Measurements from ENCODE around the gene RNF157.
"Not testable (repeated sequence)": the region's sequence is repeated elsewhere in the genome, so short reads cannot be mapped to it uniquely, and the experiment has no call there.

RNF157 gene

DNA sequence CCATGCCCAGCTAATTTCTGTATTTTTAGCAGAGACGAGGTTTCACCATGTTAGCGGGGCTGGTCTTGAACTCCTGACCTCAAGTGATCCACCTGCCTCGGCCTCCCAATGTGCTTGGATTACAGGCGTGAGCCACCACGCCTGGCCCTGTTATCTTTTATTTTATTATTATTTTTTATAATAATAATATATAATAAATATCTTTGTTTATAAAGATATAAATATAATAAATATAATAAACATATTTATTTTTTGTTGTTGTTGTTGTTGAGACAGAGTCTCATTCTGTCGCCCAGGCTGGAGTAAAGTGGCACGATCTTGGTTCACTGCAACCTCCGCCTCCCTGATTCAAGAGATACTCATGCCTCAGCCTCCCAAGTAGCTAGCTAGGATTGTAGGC lies 7.0 kb upstream of the RNF157 start:
- H3K9ac ChIP-seq: no peak overlapping the region

DNA sequence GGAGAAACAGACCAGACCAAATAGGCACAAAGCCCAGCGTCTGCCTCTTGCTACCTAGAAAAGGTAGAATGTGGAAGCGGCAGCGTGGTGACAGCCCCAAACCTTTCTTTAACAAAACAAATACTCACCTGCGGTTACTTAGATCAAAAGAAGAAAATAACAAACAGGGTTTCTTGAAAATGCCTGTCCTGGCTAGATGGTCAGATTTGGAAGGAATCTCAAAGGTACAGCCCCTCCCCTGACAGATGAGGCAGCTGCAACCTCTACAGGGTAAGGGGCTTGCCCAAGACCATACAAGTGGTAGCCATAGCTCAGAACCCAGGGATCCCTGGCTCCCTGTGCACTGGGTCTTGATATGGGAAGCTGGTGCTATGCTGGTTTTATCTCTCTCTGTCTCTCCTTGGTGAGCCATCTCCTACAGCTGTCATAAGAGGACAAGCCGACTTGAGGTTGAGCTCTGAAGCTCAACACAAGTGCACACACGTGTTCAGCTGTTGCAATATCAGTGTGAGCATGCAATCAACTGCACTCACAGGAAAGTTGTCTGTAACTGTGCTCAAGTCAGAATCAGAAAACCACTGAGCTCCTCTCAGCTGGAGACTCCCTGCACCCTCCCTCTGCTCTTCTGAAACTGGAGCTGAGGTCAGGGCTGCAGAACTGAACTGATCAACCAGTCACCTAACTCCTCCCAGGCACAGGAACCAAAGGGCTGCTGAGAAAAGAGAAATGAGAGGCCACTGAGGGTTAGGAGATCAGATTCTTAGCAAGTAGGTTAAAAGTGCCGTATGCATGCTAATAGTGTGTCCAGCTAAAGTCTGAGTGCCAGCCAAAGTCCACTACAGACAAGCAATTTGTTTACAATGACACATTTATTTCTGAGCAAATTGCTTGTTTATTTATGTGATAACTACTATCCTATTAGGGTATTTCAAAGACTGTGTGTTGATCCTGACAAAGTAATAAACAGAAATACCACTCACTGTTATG lies 6.1 kb upstream of the RNF157 start:
- H3K9ac ChIP-seq: no peak overlapping the region
- no peak overlapping the region for H3K4me3 ChIP-seq (ENCODE audit: low read depth, low read length)
- peak overlapping the region; percentile 2 for H2AFZ ChIP-seq
- H3K4me2 ChIP-seq (ENCODE audit: low read length): no peak overlapping the region
- H3K36me3 ChIP-seq (ENCODE audit: control insufficient read depth, insufficient read depth, low read length): no peaks in the 10 kb centered on the region
- H3K79me2 ChIP-seq: peaks cover 3% of the 10 kb centered on the region
- no peaks in the 10 kb centered on the region for H3K27me3 ChIP-seq (ENCODE audit: control insufficient read depth, insufficient read depth, low read length)
- TF ChIP-seq, protein P1, sequence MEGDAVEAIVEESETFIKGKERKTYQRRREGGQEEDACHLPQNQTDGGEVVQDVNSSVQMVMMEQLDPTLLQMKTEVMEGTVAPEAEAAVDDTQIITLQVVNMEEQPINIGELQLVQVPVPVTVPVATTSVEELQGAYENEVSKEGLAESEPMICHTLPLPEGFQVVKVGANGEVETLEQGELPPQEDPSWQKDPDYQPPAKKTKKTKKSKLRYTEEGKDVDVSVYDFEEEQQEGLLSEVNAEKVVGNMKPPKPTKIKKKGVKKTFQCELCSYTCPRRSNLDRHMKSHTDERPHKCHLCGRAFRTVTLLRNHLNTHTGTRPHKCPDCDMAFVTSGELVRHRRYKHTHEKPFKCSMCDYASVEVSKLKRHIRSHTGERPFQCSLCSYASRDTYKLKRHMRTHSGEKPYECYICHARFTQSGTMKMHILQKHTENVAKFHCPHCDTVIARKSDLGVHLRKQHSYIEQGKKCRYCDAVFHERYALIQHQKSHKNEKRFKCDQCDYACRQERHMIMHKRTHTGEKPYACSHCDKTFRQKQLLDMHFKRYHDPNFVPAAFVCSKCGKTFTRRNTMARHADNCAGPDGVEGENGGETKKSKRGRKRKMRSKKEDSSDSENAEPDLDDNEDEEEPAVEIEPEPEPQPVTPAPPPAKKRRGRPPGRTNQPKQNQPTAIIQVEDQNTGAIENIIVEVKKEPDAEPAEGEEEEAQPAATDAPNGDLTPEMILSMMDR (IDR thresholded peaks at IDR 0.05): no peak
- no peak overlapping the region for H3K27ac ChIP-seq
- H3K9me3 ChIP-seq (ENCODE audit: control insufficient read depth, low read length): no peaks in the 10 kb centered on the region
- H3K4me1 ChIP-seq: peaks cover 25% of the 10 kb centered on the region

More for the DNA sequence above, 7.0 kb upstream of the RNF157 start:
- Histone ChIP-seq H3K4me3 (ENCODE audit: low read depth, low read length) (no peak overlapping the region), H3K27me3 (ENCODE audit: control insufficient read depth, insufficient read depth, low read length) (no peaks in the 10 kb centered on the region), H2AFZ (peak overlapping the region; percentile 53), H3K79me2 (peaks cover 3% of the 10 kb centered on the region), H3K4me1 (peaks cover 19% of the 10 kb centered on the region), H3K27ac (no peak overlapping the region), H3K36me3 (ENCODE audit: control insufficient read depth, insufficient read depth, low read length) (no peaks in the 10 kb centered on the region), H3K4me2 (ENCODE audit: low read length) (no peak overlapping the region), H3K9me3 (ENCODE audit: control insufficient read depth, low read length) (no peaks in the 10 kb centered on the region)
- TF ChIP-seq, protein P1 (IDR thresholded peaks at IDR 0.05): no peak

DNA sequence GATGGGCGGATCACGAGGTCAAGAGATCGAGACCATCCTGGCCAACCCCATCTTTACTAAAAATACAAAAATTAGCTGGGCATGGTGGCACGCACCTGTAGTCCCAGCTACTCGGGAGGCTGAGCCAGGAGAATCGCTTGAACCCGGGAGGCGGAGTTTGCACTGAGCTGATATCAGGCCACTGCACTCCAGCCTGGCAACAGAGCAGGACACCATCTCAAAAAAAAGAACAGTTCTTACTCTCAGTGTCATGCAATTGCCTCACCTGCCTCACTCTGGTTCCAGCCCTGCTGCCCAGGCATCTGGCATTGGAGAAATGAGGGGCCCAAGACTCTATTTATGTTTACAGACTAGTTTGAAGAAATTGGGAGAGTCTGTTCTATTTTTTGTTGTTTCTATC lies 4.4 kb upstream of the RNF157 start:
- H2AFZ ChIP-seq; H3K9me3 ChIP-seq (ENCODE audit: control insufficient read depth, low read length); H3K27ac ChIP-seq; H3K36me3 ChIP-seq (ENCODE audit: control insufficient read depth, insufficient read depth, low read length); H3K79me2 ChIP-seq; H3K4me2 ChIP-seq (ENCODE audit: low read length); H3K9ac ChIP-seq; H3K4me3 ChIP-seq (ENCODE audit: low read depth, low read length); H3K27me3 ChIP-seq (ENCODE audit: control insufficient read depth, insufficient read depth, low read length): not testable (repeated sequence)
- peaks cover 26% of the 10 kb centered on the region for H3K4me1 ChIP-seq

DNA sequence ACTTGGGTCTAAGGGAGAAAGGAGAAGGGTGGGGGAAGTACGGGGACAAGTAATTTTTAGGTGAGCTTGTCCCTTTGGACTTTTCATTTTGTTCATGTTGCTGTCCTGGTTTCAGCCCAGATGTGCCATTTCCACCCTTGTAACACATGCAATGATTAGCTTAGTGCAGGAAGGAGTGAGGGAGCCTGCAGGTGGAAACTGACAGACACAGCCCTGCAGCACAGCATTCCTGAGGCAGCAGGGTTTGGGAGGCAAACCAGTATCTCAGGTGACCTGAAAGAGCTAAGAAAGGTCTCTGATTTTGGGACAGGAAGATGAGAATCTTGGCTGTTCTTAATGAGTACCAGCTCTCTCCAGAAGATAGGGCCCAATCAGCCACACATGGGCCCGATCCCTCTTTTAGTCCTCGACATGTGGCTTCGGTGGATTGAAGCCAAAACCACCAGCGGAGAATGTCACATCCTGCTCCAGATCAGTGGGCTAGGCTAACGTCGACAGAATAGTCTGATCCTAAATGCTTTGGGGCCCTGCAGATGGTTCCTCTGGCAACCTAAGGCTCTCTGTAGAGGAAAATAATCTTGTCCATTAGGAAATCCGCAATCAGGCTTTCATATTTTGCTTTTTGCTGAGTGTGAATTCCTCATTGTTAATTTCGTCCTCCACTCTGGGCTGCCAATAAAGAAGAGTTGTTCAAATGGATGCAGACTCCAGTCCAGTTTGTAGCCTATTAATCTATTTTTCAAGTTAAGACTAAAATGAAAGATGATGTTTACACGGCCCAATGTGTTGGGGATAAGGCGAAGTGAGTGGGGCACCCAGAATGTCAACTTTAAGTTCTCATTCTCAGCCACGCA lies 3.8 kb upstream of the RNF157 start:
- H3K27ac ChIP-seq: no peak overlapping the region
- peaks cover 26% of the 10 kb centered on the region for H3K4me1 ChIP-seq
- H3K9ac ChIP-seq: no peak overlapping the region
- no peaks in the 10 kb centered on the region for H3K27me3 ChIP-seq (ENCODE audit: control insufficient read depth, insufficient read depth, low read length)
- no peaks in the 10 kb centered on the region for H3K9me3 ChIP-seq (ENCODE audit: control insufficient read depth, low read length)
- H3K4me3 ChIP-seq (ENCODE audit: low read depth, low read length): no peak overlapping the region
- no peaks in the 10 kb centered on the region for H3K36me3 ChIP-seq (ENCODE audit: control insufficient read depth, insufficient read depth, low read length)
- no peak overlapping the region for H3K4me2 ChIP-seq (ENCODE audit: low read length)
- TF ChIP-seq, protein P1 (IDR thresholded peaks at IDR 0.05): no peak
- H3K79me2 ChIP-seq: peaks cover 3% of the 10 kb centered on the region
- no peak overlapping the region for H2AFZ ChIP-seq

DNA sequence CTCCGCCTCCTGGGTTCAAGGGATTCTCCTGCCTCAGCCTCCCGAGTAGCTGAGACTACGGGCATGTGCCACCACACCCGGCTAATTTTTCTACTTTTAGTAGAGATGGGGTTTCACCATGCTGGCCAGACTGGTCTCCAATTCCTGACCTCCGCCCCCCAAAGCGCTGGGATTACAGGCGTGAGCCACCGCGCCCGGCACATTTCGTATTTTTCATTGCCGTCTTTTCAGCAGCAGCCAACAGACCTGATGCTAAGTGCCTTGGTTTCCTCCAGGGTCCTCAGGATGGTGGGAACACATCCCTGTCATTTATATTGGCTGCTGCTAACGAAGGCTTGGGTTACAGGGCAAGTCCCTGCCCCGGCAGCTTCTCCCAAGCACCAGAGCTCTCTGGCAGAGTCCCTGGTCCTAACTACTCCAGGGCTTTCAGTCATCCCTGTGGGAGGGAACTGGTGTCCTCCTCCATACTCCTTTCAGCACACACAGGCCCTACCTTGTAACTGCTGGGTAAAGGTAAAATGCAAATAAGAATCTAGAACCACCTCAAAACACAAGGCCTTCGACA lies 1.5 kb upstream of the RNF157 start:
- H3K27ac ChIP-seq: peak overlapping the region; percentile 66
- H3K9me3 ChIP-seq (ENCODE audit: control insufficient read depth, low read length): no peaks in the 10 kb centered on the region
- peak overlapping the region; percentile 79 for H3K4me2 ChIP-seq (ENCODE audit: low read length)
- peaks cover 3% of the 10 kb centered on the region for H3K79me2 ChIP-seq
- H3K9ac ChIP-seq: no peak overlapping the region
- H3K36me3 ChIP-seq (ENCODE audit: control insufficient read depth, insufficient read depth, low read length): no peaks in the 10 kb centered on the region
- TF ChIP-seq, protein P1 (IDR thresholded peaks at IDR 0.05): no peak
- H3K4me3 ChIP-seq (ENCODE audit: low read depth, low read length): peak overlapping the region; percentile 79
- H3K27me3 ChIP-seq (ENCODE audit: control insufficient read depth, insufficient read depth, low read length): no peaks in the 10 kb centered on the region
- H2AFZ ChIP-seq: peak overlapping the region; percentile 96
- peaks cover 14% of the 10 kb centered on the region for H3K4me1 ChIP-seq

Measured in parathyroid adenoma (tissue), 2 donors.